Measurements from ENCODE around the gene AUTS2.

DNA sequence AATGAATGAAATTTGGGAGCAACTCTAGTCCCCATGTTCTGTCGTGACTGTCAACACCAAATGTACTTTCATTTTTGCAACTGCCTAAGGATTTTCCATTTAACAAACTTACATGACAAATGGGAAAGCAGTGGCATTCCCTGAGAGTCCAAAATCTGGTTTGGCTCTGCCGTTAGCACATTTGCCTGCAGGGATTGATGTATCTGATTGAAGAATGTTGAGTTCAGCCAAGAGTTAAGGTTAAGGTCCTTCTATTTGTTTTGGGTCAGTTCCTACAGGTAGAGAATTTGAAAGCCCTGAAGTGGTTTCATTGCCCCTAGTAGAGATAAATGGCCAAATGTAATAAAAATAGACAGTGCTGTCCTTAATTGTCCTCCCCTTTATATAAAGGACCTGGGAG lies 1127.2 kb downstream of the AUTS2 start:
- TF ChIP-seq, protein P1, sequence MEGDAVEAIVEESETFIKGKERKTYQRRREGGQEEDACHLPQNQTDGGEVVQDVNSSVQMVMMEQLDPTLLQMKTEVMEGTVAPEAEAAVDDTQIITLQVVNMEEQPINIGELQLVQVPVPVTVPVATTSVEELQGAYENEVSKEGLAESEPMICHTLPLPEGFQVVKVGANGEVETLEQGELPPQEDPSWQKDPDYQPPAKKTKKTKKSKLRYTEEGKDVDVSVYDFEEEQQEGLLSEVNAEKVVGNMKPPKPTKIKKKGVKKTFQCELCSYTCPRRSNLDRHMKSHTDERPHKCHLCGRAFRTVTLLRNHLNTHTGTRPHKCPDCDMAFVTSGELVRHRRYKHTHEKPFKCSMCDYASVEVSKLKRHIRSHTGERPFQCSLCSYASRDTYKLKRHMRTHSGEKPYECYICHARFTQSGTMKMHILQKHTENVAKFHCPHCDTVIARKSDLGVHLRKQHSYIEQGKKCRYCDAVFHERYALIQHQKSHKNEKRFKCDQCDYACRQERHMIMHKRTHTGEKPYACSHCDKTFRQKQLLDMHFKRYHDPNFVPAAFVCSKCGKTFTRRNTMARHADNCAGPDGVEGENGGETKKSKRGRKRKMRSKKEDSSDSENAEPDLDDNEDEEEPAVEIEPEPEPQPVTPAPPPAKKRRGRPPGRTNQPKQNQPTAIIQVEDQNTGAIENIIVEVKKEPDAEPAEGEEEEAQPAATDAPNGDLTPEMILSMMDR (IDR thresholded peaks at IDR 0.05; ENCODE audit: insufficient read depth, low read length) = no peak
- no peak for TF ChIP-seq GABPA (IDR thresholded peaks at IDR 0.05; ENCODE audit: low read depth)
- no peak for TF ChIP-seq POLR2AphosphoS5 (IDR thresholded peaks at IDR 0.05; ENCODE audit: low read depth)
- TF ChIP-seq, protein P2, sequence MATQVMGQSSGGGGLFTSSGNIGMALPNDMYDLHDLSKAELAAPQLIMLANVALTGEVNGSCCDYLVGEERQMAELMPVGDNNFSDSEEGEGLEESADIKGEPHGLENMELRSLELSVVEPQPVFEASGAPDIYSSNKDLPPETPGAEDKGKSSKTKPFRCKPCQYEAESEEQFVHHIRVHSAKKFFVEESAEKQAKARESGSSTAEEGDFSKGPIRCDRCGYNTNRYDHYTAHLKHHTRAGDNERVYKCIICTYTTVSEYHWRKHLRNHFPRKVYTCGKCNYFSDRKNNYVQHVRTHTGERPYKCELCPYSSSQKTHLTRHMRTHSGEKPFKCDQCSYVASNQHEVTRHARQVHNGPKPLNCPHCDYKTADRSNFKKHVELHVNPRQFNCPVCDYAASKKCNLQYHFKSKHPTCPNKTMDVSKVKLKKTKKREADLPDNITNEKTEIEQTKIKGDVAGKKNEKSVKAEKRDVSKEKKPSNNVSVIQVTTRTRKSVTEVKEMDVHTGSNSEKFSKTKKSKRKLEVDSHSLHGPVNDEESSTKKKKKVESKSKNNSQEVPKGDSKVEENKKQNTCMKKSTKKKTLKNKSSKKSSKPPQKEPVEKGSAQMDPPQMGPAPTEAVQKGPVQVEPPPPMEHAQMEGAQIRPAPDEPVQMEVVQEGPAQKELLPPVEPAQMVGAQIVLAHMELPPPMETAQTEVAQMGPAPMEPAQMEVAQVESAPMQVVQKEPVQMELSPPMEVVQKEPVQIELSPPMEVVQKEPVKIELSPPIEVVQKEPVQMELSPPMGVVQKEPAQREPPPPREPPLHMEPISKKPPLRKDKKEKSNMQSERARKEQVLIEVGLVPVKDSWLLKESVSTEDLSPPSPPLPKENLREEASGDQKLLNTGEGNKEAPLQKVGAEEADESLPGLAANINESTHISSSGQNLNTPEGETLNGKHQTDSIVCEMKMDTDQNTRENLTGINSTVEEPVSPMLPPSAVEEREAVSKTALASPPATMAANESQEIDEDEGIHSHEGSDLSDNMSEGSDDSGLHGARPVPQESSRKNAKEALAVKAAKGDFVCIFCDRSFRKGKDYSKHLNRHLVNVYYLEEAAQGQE (IDR thresholded peaks at IDR 0.05; ENCODE audit: insufficient replicate concordance, low read depth) = no peak
- TF ChIP-seq SPI1 (IDR thresholded peaks at IDR 0.05; ENCODE audit: borderline replicate concordance, low read depth) = no peak

All from HL-60 (cell line).